ENCODE results near the gene SSRP1.
"Not testable (repeated sequence)": the region's sequence is repeated elsewhere in the genome, so short reads cannot be mapped to it uniquely, and the experiment has no call there.

Gene SSRP1

GRCh38 chr11:57296205-57296604 lies 39.5 kb downstream of the SSRP1 start:
- DNase-seq: not testable (repeated sequence)

GRCh38 chr11:57294225-57295131 lies 41.2 kb downstream of the SSRP1 start:
- no peak for DNase-seq

GRCh38 chr11:57290288-57290687 lies 45.4 kb downstream of the SSRP1 start:
- DNase-seq: no peak

- no peak for DNase-seq
Measured at GRCh38 chr11:57288771-57289579, 46.7 kb downstream of the SSRP1 start.

GRCh38 chr11:57287884-57288283 lies 47.8 kb downstream of the SSRP1 start:
- no peak for DNase-seq

GRCh38 chr11:57283231-57283990 lies 52.3 kb downstream of the SSRP1 start:
- DNase-seq: no peak

GRCh38 chr11:57281546-57281945 lies 54.1 kb downstream of the SSRP1 start:
- DNase-seq: not testable (repeated sequence)

- DNase-seq: no peak
Measured at GRCh38 chr11:57279116-57279515, 56.6 kb downstream of the SSRP1 start.

GRCh38 chr11:57278721-57279095 lies 57.0 kb downstream of the SSRP1 start:
- DNase-seq: no peak

GRCh38 chr11:57277845-57278720 lies 57.6 kb downstream of the SSRP1 start:
- DNase-seq: no peak

- DNase-seq: no peak
Measured at GRCh38 chr11:57276971-57277675, 58.6 kb downstream of the SSRP1 start.

GRCh38 chr11:57276169-57276970 lies 59.3 kb downstream of the SSRP1 start:
- no peak for DNase-seq

Data from NCI-H1436 treated with DMSO at 0.1 percent for 48 hours (cell line).